Kidney (tissue), 14 donors: ENCODE data around the gene LGR6. TPM values are rescaled to one million over a fixed set of nuclear protein-coding genes. Genes with fewer than 3 reads are reported as not detected.

Source experiments
- DNase-seq, 5 donors: peaks; one replicate each; pipeline ENCODE4 v3.0.0-alpha.2; 2013 to 2020
- FAIRE-seq: peaks from 2 replicates; lab custom pipeline; 2012; peaks lifted over from hg19 to GRCh38; lab: Jason Lieb, UNC
- H3K27ac ChIP-seq, 2 donors: one replicate each; pipeline ENCODE4 v1.7.0; 2013; ENCODE audit warnings: low read depth in 2 of 2, low read length in 2 of 2, inconsistent platforms in 1 of 2
- H3K27me3 ChIP-seq: one replicate; pipeline ENCODE4 v1.7.1; 2013; ENCODE audit warnings: low read length, inconsistent platforms; ENCODE audit not compliant: control insufficient read depth, insufficient read depth
- H3K36me3 ChIP-seq, 3 donors: one replicate each; pipeline versions ENCODE4 v1.7.0 to v1.7.1; 2013; ENCODE audit warnings: low read length in 3 of 3, control low read depth in 1 of 3, inconsistent platforms in 1 of 3; ENCODE audit not compliant: insufficient read depth in 3 of 3, control insufficient read depth in 2 of 3
- H3K4me1 ChIP-seq, 3 donors: one replicate each; pipeline versions ENCODE4 v1.7.0 to v1.7.1; 2013; ENCODE audit warnings: low read length in 3 of 3, inconsistent platforms in 1 of 3, low read depth in 1 of 3; ENCODE audit not compliant: control insufficient read depth in 2 of 3, insufficient read depth in 2 of 3
- H3K4me3 ChIP-seq, 3 donors: one replicate each; pipeline versions ENCODE4 v1.7.0 to v1.8.1; 2013; ENCODE audit warnings: low read length in 3 of 3, control low read depth in 1 of 3, inconsistent platforms in 1 of 3
- H3K9ac ChIP-seq, 3 donors: one replicate each; pipeline versions ENCODE4 v1.7.0 to v1.7.1; 2013; ENCODE audit warnings: low read length in 3 of 3, control low read depth in 1 of 3, inconsistent platforms in 1 of 3
- H3K9me3 ChIP-seq, 3 donors: one replicate each; pipeline versions ENCODE4 v1.7.0 to v1.7.1; 2013; ENCODE audit warnings: low read length in 3 of 3, control low read depth in 1 of 3, inconsistent platforms in 1 of 3; ENCODE audit not compliant: control insufficient read depth in 2 of 3, insufficient read depth in 1 of 3
- intact Hi-C: fragments of 100-400 bp; cut with DNase I; formaldehyde crosslinking; loops from one replicate; pipeline ENCODE4 v1.11.1; 2022
- polyA plus RNA-seq: library from polyadenylated mRNA; stranded (reverse); fragments of 350-450 nt; fragmentation: Illumina TruSeq; extraction: RNeasy Lipid Tissue Mini Kit (QIAGEN cat#74804); gene quantifications from one replicate; pipeline ENCODE4 v1.2.3, GENCODE V29; 2014; ENCODE audit warnings: low read depth, low replicate concordance; ENCODE audit not compliant: insufficient read depth
- total RNA-seq: library from RNA; stranded (reverse); fragmentation: NEBNext Ultra II Directional; extraction: Animal tissue kit (Norgen Biotek cat#: 25700); gene quantifications from one replicate; pipeline ENCODE4 v1.2.1, GENCODE V29; 2021
- TF ChIP-seq, protein P1 (sequence below): IDR thresholded peaks from 3 replicates; pipeline ENCODE4 v1.5.1; 2012; ENCODE audit warnings: mild to moderate bottlenecking, moderate library complexity, borderline replicate concordance; ENCODE audit not compliant: insufficient read depth; ENCODE audit errors: extremely low read depth
- donor health status: control.
- donor health status: control.
- donor health status: control.
- donor health status: control.
- donor health status: control.
- donor health status: DM: yes; HTN: yes; CAD: no.
- donor health status: Normal renal cell carcinoma (clear cell type).

The LGR6 gene
- total and polyA plus RNA-seq, 2 donors from 2014 or later: 1.8 to 4.1 TPM

DNA sequence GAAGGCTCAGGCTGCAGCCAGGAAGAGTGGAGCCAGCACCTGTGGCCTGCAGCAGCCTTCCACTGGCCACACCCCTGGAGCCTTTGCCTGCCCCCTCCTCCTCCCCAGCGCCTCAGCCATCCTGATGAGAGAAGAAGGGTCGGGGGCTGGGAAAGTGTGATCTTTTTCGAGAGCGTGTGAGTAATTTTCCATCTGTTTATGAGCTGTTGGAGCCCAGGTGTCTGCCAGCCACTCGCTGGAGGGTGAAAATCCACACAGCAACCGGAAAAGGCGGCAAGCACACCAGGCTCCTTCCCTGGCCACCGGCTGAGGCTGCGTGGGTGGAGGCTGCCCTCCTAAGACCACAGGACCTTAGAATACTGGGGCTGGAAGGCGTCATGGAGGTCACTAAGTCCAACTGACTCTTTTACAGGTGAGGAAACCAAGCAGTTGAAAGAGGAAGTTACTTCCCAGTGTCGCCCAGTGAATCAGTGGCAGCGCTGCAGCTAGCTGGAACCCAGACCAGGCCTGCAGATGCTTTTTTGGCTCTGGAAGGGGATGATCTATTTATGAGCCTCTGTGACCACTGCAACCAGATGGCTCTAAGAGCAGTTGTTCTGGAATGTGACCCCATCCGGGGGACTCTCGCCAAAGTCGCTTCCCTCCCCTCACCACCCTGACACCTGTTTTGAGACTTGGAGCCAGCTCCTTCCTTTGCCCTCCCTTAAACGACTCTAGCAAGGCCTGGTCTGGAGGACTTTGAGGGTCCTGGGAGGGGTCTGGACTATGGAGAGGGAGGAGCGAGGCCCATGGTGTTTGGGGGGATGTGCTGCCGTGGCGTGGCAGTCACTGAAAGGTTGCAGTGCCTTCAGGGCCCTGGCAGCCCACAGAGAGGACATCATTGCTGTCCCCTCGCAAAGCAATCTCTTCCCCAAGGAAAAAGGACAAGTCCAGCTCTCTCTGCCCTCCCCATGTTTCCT is 54.5 kb downstream of the LGR6 start:
- intact Hi-C loops: no loop called here
- peak in 2 of 5 donors; percentile 29 to 30 for DNase-seq

DNA sequence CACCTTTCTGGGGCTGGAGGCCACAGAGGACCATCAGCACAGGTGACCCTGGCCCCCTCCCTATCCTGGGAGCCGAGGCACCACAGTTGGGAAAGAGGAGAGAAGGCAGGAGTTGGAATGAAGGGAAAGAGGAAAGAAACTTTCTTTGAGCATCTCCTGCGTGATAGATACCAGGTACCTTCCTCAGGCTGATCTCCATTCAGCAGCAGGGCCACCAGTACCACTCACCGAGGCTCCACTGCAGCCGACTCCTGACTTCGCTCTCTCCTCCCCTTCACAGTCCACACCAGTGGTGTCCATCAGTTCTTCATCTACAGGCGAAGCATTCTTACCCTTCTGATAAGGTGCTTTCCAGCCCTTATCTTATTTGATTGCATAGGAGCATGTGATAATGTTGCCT is 55.3 kb downstream of the LGR6 start:
- Histone ChIP-seq H3K9ac (no peak overlapping the region), H3K27me3 (no peaks in the 10 kb centered on the region), H3K4me3 (no peak overlapping the region), H3K36me3 (no peaks in the 10 kb centered on the region), H3K4me1 (no peaks in the 10 kb centered on the region), H3K27ac (no peak overlapping the region), H3K9me3 (no peaks in the 10 kb centered on the region)
- intact Hi-C loops: no loop called here
- DNase-seq (peak in 1 of 5 donors; percentile 28), FAIRE-seq (no peak)
- TF ChIP-seq, protein P1, sequence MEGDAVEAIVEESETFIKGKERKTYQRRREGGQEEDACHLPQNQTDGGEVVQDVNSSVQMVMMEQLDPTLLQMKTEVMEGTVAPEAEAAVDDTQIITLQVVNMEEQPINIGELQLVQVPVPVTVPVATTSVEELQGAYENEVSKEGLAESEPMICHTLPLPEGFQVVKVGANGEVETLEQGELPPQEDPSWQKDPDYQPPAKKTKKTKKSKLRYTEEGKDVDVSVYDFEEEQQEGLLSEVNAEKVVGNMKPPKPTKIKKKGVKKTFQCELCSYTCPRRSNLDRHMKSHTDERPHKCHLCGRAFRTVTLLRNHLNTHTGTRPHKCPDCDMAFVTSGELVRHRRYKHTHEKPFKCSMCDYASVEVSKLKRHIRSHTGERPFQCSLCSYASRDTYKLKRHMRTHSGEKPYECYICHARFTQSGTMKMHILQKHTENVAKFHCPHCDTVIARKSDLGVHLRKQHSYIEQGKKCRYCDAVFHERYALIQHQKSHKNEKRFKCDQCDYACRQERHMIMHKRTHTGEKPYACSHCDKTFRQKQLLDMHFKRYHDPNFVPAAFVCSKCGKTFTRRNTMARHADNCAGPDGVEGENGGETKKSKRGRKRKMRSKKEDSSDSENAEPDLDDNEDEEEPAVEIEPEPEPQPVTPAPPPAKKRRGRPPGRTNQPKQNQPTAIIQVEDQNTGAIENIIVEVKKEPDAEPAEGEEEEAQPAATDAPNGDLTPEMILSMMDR: no peak

More for the DNA sequence above, 54.5 kb downstream of the LGR6 start:
- no peak for FAIRE-seq
- H3K27me3 ChIP-seq: no peaks in the 10 kb centered on the region
- H3K4me3 ChIP-seq: no peak overlapping the region
- no peak overlapping the region for H3K9ac ChIP-seq
- H3K4me1 ChIP-seq: no peaks in the 10 kb centered on the region
- H3K27ac ChIP-seq: no peak overlapping the region
- H3K36me3 ChIP-seq: no peaks in the 10 kb centered on the region
- TF ChIP-seq, protein P1: no peak
- no peaks in the 10 kb centered on the region for H3K9me3 ChIP-seq

DNA sequence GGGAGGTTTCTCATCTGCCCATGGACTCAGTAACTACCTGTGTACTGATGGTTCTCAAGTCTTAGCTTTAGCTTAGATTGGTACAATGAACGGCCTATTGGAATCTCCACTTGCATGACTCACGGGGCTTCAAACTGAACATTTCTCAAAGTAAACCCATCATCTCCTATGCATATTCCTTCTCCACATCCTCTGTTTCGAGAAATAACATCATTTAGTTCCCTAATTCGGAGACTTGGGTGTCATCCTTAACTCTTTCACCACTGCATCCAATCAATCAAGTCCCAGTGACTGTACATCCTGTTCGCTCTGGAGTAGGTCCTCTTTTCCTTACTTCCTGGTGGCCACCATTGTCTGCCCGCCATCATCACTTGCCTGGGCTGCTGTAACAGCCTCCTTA is 55.8 kb downstream of the LGR6 start:
- FAIRE-seq (no peak), DNase-seq (no peak)
- Histone ChIP-seq H3K9ac (no peak overlapping the region), H3K36me3 (no peaks in the 10 kb centered on the region), H3K4me1 (no peaks in the 10 kb centered on the region), H3K27ac (no peak overlapping the region), H3K9me3 (no peaks in the 10 kb centered on the region), H3K4me3 (no peak overlapping the region), H3K27me3 (no peaks in the 10 kb centered on the region)
- TF ChIP-seq, protein P1: no peak
- intact Hi-C loops: no loop called here
